Endothelial cell of umbilical vein (primary cell): ENCODE measurements around the gene RIC8A. TPM values are rescaled to one million over a fixed set of nuclear protein-coding genes. Genes with fewer than 3 reads are reported as not detected.

Experiments
- BruUV-seq: library from RNA; stranded (reverse); fragments of 400-500 nt; replicated peaks from 2 replicates; lab custom pipeline; 2021; lab: Mats Ljungman, UMichigan
- CTCF ChIA-PET: fragments of 300-600, 350-600 bp; sonication (Branson Sonifier 250); formaldehyde crosslinking; loops from one replicate; lab custom pipeline; 2021; ENCODE audit warnings: antibody characterized with exemption, inconsistent platforms; lab: Charles Lee
- POLR2A ChIA-PET: fragments of 300-600, 350-600 bp; sonication (Branson Sonifier 250); formaldehyde crosslinking; loops from one replicate; lab custom pipeline; 2021; ENCODE audit warnings: antibody characterized with exemption, inconsistent platforms; lab: Charles Lee
- DNase-seq: peaks from one replicate; pipeline ENCODE4 v3.0.0-alpha.2; 2011; ENCODE audit warnings: low read depth, low spot score
- FAIRE-seq: peaks from 2 replicates; lab custom pipeline; 2011; peaks lifted over from hg19 to GRCh38; lab: Jason Lieb, UNC
- H2AFZ ChIP-seq: 2 replicates; pipeline ENCODE4 v1.6.0; 2012; ENCODE audit warnings: low read depth, low read length, control low read depth, inconsistent platforms
- H3K27ac ChIP-seq: 2 replicates; pipeline ENCODE4 v1.5.1; 2011; ENCODE audit warnings: low read depth, mild to moderate bottlenecking, control low read depth, low read length, moderate library complexity; ENCODE audit not compliant: insufficient read depth
- H3K27me3 ChIP-seq, 2 experiments: 2 replicates each; pipeline versions ENCODE4 v1.6.0 to v1.6.1; 2011; ENCODE audit warnings: low read length in 2 of 2, mixed read lengths in 1 of 2; ENCODE audit not compliant: control insufficient read depth in 2 of 2, insufficient read depth in 2 of 2
- H3K36me3 ChIP-seq, 2 experiments: 2 replicates in 1 of 2; 3 replicates in 1 of 2; pipeline ENCODE4 v1.5.1; 2011; ENCODE audit warnings: low read length in 2 of 2, mild to moderate bottlenecking in 1 of 2, moderate library complexity in 1 of 2; ENCODE audit not compliant: control insufficient read depth in 2 of 2, insufficient read depth in 2 of 2; ENCODE audit errors: extremely low read depth in 1 of 2
- H3K4me1 ChIP-seq: 3 replicates; pipeline ENCODE4 v1.5.1; 2011; ENCODE audit warnings: mild to moderate bottlenecking, low read length; ENCODE audit not compliant: control insufficient read depth, insufficient read depth; ENCODE audit errors: extremely low read depth
- H3K4me2 ChIP-seq: 2 replicates; pipeline ENCODE4 v1.6.1; 2011; ENCODE audit warnings: low read length, control low read depth, mixed read lengths; ENCODE audit not compliant: insufficient read depth
- H3K4me3 ChIP-seq, 3 experiments: fragments of 200-600 bp in 1 of 3; sonication (generic), shearing (Covaris generic) in 1 of 3; replicated peaks in 1 of 3; 2 replicates each; pipeline ENCODE4 v1.5.1; 2011 to 2016; ENCODE audit warnings: control low read depth in 3 of 3, low read length in 3 of 3, mild to moderate bottlenecking in 2 of 3, inconsistent platforms in 1 of 3, low read depth in 1 of 3, moderate library complexity in 1 of 3; ENCODE audit not compliant: insufficient read depth in 1 of 3
- H3K79me2 ChIP-seq: 2 replicates; pipeline ENCODE4 v1.6.0; 2012; ENCODE audit warnings: low read length, inconsistent platforms; ENCODE audit not compliant: control insufficient read depth, insufficient read depth
- H3K9ac ChIP-seq: replicated peaks from 2 replicates; pipeline ENCODE3; 2011; ENCODE audit warnings: low read length, control low read depth; ENCODE audit not compliant: insufficient read depth; ENCODE audit errors: extremely low read depth
- H3K9me1 ChIP-seq: replicated peaks from 3 replicates; pipeline ENCODE4 v1.6.0; 2011; ENCODE audit warnings: mild to moderate bottlenecking, low read length; ENCODE audit not compliant: control insufficient read depth, insufficient read depth; ENCODE audit errors: extremely low read depth
- H3K9me3 ChIP-seq: replicated peaks from 2 replicates; pipeline ENCODE4 v1.5.1; 2012; ENCODE audit warnings: low read length, inconsistent platforms; ENCODE audit not compliant: control insufficient read depth, insufficient read depth
- H4K20me1 ChIP-seq: replicated peaks from 2 replicates; pipeline ENCODE3; 2011; ENCODE audit warnings: mild to moderate bottlenecking, low read length; ENCODE audit not compliant: control insufficient read depth, insufficient read depth; ENCODE audit errors: extremely low read depth
- EZH2 ChIP-seq: IDR thresholded peaks from 2 replicates; pipeline ENCODE4 v1.6.1; 2012; ENCODE audit warnings: borderline replicate concordance, low read depth, mild to moderate bottlenecking, moderate library complexity, low read length, inconsistent platforms; ENCODE audit not compliant: severe bottlenecking
- FOS ChIP-seq: IDR thresholded peaks from 2 replicates; pipeline ENCODE4 v1.6.1; 2011; ENCODE audit warnings: mild to moderate bottlenecking, low read length, moderate library complexity, borderline replicate concordance; ENCODE audit not compliant: insufficient read depth
- GATA2 ChIP-seq: IDR thresholded peaks from 2 replicates; pipeline ENCODE4 v1.7.0; 2011; ENCODE audit warnings: low read depth, mild to moderate bottlenecking, moderate library complexity, mixed read lengths, low read length; ENCODE audit not compliant: insufficient read length, insufficient read depth
- JUN ChIP-seq: IDR thresholded peaks from 2 replicates; pipeline ENCODE4 v1.6.1; 2011; ENCODE audit warnings: borderline replicate concordance, low read depth; ENCODE audit not compliant: insufficient read length, insufficient read depth
- MAX ChIP-seq: IDR thresholded peaks from 2 replicates; pipeline ENCODE4 v1.6.1; 2011; ENCODE audit not compliant: insufficient read depth, insufficient read length
- MYC ChIP-seq: IDR thresholded peaks from one replicate; pipeline ENCODE4 v1.6.1; 2011; ENCODE audit warnings: mild to moderate bottlenecking, low read depth, low read length
- POLR2A ChIP-seq: IDR thresholded peaks from 2 replicates; pipeline ENCODE4 v1.6.1; 2012; ENCODE audit warnings: low read depth, mild to moderate bottlenecking, control low read depth, low read length
- POLR2AphosphoS5 ChIP-seq: IDR thresholded peaks from 2 replicates; pipeline ENCODE4 v1.6.1; 2012; ENCODE audit warnings: low read depth, mild to moderate bottlenecking, control low read depth, low read length, moderate library complexity; ENCODE audit not compliant: insufficient read depth
- dilution Hi-C: fragments of 300-500 bp; cut with MboI; formaldehyde crosslinking; loops from one replicate; pipeline ENCODE4 v1.15.0; 2019; ENCODE audit warnings: low sequenced_read_pairs; ENCODE audit not compliant: extremely low pct_ligation_motif_present
- intact Hi-C: fragments of 100-400 bp; cut with micrococcal nuclease; formaldehyde crosslinking; loops from one replicate; pipeline ENCODE4 v1.10.0; 2022
- polyA plus RNA-seq, 4 experiments: library from polyadenylated mRNA; depleted of rRNA in 3 of 4; stranded (reverse) in 3 of 4; unstranded in 1 of 4; fragments of >200 nt; gene quantifications; 2 replicates each; pipeline versions ENCODE4 v1.2.1 to v1.2.3, GENCODE V29; 2011 to 2012; ENCODE audit warnings: missing spikeins in 1 of 4
- total RNA-seq: library from RNA; stranded (reverse); gene quantifications from 2 replicates; pipeline ENCODE4 v1.2.3, GENCODE V29; 2021
- TF ChIP-seq, protein P1 (sequence below), 2 donors: IDR thresholded peaks; 1 replicate in 1 of 2; 2 replicates in 1 of 2; pipeline ENCODE4 v1.5.1; 2011; ENCODE audit warnings: low read length in 2 of 2, mild to moderate bottlenecking in 2 of 2, moderate library complexity in 2 of 2, control low read depth in 1 of 2, inconsistent platforms in 1 of 2, low read depth in 1 of 2; ENCODE audit not compliant: insufficient read depth in 1 of 2; ENCODE audit errors: extremely low read depth in 1 of 2

RIC8A gene
- total and polyA plus RNA-seq, 2 donors (not counting 3 experiments of a cell fraction or from before 2014, with no cell fraction given) = 112 to 143 TPM

DNA sequence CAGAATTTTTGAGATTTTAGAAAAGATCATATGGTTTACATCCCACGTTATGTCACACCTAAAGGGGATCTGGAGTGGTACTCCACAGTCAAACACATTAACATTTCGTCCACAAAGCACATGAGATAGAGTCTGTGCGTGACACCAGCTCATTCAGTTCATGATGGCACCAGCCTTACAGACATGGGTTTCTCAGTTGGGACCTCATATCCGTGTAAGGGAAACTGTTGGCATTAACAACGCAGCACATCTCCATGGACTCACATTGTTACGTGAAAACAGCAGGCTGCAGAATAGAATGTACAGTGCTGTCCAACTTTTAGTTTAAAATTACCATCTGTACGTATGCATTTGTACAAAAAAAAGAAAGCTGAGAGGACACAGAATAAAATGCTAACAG is 14.0 kb downstream of the RIC8A start:
- no peaks in the 10 kb centered on the region for H3K4me1 ChIP-seq
- H3K9me1 ChIP-seq = no peaks in the 10 kb centered on the region
- intact Hi-C loops = no loop called here
- H4K20me1 ChIP-seq = no peaks in the 10 kb centered on the region
- no peak overlapping the region for H3K9ac ChIP-seq
- dilution Hi-C loops = no loop called here
- TF ChIP-seq EZH2 (no peak), FOS (no peak), GATA2 (no peak), POLR2AphosphoS5 (no peak), MYC (no peak), POLR2A (no peak), JUN (no peak), MAX (no peak)
- TF ChIP-seq, protein P1, sequence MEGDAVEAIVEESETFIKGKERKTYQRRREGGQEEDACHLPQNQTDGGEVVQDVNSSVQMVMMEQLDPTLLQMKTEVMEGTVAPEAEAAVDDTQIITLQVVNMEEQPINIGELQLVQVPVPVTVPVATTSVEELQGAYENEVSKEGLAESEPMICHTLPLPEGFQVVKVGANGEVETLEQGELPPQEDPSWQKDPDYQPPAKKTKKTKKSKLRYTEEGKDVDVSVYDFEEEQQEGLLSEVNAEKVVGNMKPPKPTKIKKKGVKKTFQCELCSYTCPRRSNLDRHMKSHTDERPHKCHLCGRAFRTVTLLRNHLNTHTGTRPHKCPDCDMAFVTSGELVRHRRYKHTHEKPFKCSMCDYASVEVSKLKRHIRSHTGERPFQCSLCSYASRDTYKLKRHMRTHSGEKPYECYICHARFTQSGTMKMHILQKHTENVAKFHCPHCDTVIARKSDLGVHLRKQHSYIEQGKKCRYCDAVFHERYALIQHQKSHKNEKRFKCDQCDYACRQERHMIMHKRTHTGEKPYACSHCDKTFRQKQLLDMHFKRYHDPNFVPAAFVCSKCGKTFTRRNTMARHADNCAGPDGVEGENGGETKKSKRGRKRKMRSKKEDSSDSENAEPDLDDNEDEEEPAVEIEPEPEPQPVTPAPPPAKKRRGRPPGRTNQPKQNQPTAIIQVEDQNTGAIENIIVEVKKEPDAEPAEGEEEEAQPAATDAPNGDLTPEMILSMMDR (IDR thresholded peaks at IDR 0.05; ENCODE audit: extremely low read depth in 1 of 2, insufficient read depth in 1 of 2, low read depth in 1 of 2, low read length in 2 of 2) = no peak
- no peaks in the 10 kb centered on the region for H3K9me3 ChIP-seq
- DNase-seq (no peak), FAIRE-seq (peak; percentile 33)
- no peak overlapping the region for H3K27ac ChIP-seq
- H3K36me3 ChIP-seq = peaks cover 0 to 3% of the 10 kb centered on the region in 2 experiments
- H3K4me3 ChIP-seq = no peak overlapping the region
- H3K79me2 ChIP-seq = no peaks in the 10 kb centered on the region
- CTCF ChIA-PET = no interaction called here
- H3K27me3 ChIP-seq = no peaks in the 10 kb centered on the region
- no TSS peak for BruUV-seq
- POLR2A ChIA-PET = no interaction called here
- H3K4me2 ChIP-seq = no peak overlapping the region
- no peak overlapping the region for H2AFZ ChIP-seq
